GM21381 (cell line): Measurements from ENCODE around the gene GORAB.

Experiments
- ATAC-seq: cut with Tn5 transposase; IDR thresholded peaks from one replicate; pipeline ENCODE4 v1.9.1; 2021; ENCODE audit warnings: mild to moderate bottlenecking, moderate library complexity; ENCODE audit not compliant: unreplicated experiment

Gene GORAB

DNA sequence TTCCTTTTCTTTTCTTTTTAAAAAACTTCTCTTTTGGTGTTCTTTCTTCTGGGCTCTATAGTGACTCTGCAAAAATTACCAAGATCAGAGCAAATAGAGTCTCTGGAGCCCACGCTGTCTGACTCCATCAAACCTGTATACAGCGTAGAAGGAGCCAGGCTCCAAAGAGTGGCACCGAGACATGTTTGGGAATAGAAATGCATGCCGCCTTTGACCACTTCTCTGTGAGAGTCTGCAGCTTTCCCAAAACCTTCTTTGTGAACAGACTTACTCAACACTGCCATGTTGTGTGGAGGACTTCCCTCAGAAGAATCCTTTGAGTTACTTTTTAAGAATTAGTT lies 55.3 kb downstream of the GORAB start:
- no peak for ATAC-seq

DNA sequence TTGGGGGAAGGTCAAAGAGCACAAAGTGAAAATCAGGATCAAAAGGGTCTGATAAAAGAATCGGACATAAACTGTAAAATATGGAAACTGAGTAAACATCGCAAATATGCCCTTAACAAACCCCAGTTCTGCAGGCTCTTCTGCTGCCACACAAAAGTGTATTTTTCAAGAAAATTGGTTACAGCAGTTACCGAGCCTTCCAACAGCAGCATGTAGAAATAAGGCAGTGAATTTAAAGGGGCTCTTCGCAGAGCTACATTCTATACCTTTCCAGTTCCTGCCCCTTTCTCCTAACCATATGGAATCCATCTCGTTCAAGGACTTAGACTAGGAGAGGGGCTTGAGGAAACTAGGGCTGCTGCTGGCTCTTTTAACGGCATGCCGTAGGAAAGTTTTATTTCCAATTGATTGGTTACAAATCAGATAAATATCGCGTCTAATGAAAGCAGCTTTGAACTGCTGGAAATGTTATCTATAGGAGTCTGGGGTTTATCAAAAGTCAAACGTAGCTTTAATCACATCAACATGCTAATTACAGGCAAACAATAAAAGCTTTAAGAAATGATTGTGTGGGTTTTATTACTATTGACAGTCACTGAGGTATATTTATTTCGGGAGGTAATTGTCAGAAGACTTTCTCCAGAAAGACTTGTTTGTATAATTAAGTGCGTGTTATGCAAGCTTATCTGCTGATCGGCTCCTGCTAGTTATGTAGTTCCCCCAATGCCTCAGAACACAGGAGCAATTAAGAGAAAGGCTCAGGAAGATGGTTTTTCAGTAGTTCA lies 59.1 kb downstream of the GORAB start:
- no peak for ATAC-seq

DNA sequence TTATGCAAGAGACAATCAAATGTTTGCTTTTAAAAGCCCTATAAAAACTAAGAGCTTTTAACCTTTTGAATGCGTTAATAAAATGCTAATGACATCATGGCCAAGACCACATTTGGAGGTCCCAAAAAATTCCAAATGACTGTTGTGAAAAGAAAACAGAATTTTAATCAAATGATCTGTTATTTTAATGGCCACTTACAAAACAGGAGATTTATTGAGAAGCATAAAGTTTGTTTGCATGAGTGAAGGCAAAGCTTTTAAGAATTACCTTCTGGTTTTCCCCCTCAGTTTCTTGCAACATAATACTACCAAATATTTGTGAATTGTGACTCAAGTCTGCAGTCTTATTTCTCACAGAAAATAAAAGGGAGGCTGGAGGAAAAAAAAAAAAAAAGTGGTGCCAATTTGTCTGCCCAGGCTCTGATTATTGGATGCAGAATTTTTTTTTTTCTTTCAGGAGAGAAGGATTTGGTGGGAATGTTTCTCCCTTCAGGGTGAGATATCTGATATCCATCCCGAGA lies 60.7 kb downstream of the GORAB start:
- ATAC-seq, result no peak

DNA sequence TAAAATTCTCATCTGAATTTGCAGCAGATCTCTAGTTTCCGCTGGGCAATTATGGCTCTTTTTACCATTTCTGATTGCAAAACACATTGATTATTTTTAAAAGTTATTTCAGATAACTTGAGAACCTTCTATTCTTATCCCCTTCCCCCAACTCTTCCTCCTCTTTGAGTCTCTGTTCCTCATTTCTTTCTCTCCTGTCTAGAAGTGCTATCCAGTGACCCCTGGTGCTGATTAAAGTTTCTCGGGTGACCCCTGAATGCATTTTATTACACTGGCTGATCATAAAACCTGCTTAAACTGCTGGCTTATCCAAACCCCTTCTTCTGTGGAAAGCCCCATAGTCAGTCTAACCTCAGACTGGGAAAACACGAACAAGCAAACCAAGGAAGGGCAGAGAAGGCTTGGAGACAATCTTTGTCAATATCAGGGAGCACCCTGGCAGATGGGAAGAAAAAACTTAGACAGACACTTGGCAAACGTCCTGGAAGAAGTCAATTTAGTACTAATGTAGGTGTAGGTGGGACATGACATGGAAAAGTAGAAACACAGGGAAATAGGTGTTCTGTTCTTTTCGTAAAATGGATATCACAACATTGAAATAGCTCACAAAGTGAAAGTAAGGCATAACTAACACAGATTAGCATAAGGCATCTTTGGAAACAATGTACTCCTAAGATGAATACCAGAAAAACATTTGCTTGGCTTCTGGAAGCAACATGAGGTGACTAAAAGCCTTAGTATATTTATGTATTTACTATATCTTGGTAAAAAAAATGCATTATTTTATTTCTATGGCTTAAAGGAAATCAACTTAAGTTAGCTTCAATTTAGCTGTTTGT lies 61.4 kb downstream of the GORAB start:
- no peak for ATAC-seq

DNA sequence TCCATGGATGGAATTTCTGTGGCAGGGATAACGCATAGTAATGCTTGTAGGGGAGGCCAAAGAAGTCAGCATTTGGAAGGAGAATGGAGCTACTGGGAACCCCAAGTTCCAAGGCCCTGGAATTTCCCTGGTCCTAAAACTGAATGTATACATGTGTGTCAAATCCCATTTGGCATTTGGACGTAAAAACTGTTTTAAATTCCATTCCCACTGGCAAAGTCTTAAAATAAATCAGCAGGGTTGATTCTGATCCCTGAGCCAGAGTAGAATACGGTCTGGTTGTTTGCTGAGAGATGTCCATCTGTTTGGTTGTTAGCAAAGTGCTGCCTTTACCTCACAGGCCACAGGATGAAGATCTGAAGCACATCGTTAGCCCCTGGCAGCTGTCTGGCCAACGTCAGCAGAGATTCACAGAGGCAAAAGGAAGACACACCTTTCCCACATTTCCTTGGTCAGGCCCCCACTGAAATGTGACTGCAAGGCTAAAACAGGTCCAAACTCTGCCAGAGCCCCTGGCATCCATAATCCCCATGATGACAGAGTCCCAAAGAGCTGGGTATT lies 62.2 kb downstream of the GORAB start:
- ATAC-seq, result no peak

DNA sequence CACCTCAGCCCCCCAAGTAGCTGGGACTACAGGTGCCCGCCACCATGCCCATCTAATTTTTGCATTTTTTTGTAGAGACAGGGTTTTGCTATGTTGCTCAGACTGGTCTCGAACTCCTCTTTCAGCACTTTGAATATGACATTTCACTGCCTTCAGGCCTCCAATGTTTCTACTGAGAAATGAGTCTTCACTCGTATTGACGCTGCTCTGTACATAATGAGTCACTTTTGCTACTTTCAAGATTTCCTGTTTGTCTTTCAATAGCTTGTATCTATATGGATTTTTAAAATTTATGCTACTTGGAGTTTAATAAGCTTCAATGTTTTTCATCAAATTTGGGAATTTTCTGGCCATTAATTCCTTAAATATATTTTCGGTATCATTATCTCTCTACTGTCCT lies 64.7 kb downstream of the GORAB start:
- ATAC-seq, result no peak

DNA sequence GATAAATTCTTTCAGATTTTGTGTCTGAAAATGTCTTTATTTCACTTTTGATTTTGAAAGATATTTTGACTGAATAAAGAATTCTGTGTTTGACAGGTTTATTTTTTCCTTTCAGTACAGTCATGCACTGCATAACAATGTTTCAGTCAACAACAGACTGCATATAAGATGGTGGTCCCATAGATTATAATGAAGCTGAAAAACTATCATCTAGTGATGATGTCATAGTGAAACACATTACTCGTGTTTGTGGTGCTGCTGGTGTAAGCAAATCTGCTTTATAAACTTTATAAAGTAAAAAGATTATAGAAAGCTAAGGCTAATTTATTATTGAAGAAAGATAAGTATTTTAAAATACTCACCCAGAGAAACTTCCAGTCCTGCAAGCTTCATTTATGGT lies 66.7 kb downstream of the GORAB start:
- no peak for ATAC-seq

DNA sequence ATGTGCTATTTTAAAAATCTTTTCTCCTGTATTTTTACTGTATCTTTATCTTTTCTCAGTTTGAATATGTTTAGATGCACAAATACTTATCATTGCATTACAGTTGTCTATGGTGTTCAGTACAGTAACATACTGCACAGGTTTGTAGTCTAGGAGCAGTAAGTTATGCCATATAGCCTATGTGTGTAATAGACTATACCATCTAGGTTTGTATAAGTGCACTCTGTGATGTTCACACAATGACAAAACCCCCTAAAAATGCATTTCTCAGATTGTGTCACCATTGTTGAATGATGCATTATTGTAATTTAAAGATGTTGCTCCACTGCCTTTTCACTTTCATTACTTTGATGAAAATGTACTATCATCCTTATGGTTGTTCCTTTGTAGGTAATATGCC lies 67.1 kb downstream of the GORAB start:
- no peak for ATAC-seq

DNA sequence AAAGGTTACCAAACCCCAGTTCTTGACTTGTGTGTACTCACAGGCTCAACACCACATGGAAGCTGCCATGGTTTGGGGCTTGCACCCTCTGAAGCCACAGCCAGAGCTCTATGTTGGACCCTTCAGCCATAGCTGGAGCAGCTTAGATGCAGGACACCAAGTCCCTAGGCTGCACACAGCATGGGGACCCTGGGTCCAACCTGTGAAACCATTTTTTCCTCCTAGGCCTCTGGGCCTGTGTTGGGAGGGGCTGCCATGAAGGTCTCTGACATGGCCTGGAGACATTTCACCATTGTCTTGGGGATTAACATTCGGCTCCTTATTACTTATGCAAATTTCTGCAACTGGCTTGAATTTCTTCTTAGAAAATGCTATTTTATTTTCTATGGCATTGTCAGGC lies 69.9 kb downstream of the GORAB start:
- no peak for ATAC-seq
